Measurements from ENCODE around the gene PREP. TPM values are rescaled to one million over a fixed set of nuclear protein-coding genes. Genes with fewer than 3 reads are reported as not detected.
A peak's percentile ranks its signal among the peaks of the same experiment; 100 is the strongest.

PREP gene
- total RNA-seq, result 10 to 100 TPM; 16.0 to 60.1 (median 25.4) TPM

- 0 to 82% (median 0%) methylated on average over 2 to 10 of the region's 84 CpGs; no CpG with 5 or more reads in 3 of the 10 experiments for WGBS, 10 experiments
- Histone ChIP-seq H3K4me1 (replicated peaks in 1 of 2) (peaks cover 17 to 21% of the 10 kb centered on the region in 2 donors), H3K4me3 (peak within 1 kb of the TSS; percentile 65 to 98 (median 82)), H3K27ac (peak within 1 kb of the TSS; percentile 84 to 89)
- ATAC-seq (replicated peaks in 6 of 8), result peak; percentile 89 to 95 (median 90)
- in situ Hi-C loops (cut with MboI; ENCODE audit: low pct_unique_long_range_greater_than_20kb in 2 of 9, low sequenced_read_pairs in 9 of 9, unreplicated experiment in 9 of 9), result loop anchor here in 4 of 9 experiments (10.0 to 25.0 kb wide), 2 partner anchors 316 to 318 kb away; no protein-coding TSS in a partner anchor
Measured at GRCh38 chr6:105402939-105403935, at the start of gene PREP. TSS of gene PREP (minus strand) at chr6:105403082. CDS start at chr6:105402891, 191 bp downstream.

- WGBS, 10 experiments, result 63 to 100% (median 100%) methylated on average over 1 to 2 of the region's 2 CpGs; no CpG with 5 or more reads in 3 of the 10 experiments
- Histone ChIP-seq H3K4me1 (replicated peaks in 1 of 2) (peaks cover 20 to 25% of the 10 kb centered on the region in 2 donors), H3K4me3 (no peak overlapping the region), H3K27ac (no peak overlapping the region)
- ATAC-seq (replicated peaks in 6 of 8), result no peak
- in situ Hi-C loops (cut with MboI; ENCODE audit: low pct_unique_long_range_greater_than_20kb in 2 of 9, low sequenced_read_pairs in 9 of 9, unreplicated experiment in 9 of 9), result no loop called here
Measured at GRCh38 chr6:105452376-105452775, 49.5 kb upstream of the PREP start.

- WGBS, 10 experiments, result 24 to 92% (median 76%) methylated on average over 1 to 2 of the region's 2 CpGs; no CpG with 5 or more reads in 2 of the 10 experiments
- in situ Hi-C loops (cut with MboI; ENCODE audit: low pct_unique_long_range_greater_than_20kb in 2 of 9, low sequenced_read_pairs in 9 of 9, unreplicated experiment in 9 of 9), result no loop called here
- peaks cover 17 to 20% of the 10 kb centered on the region in 2 donors for H3K4me1 ChIP-seq (replicated peaks in 1 of 2)
- no peak for ATAC-seq (replicated peaks in 6 of 8)
- no peak overlapping the region for H3K4me3 ChIP-seq
- H3K27ac ChIP-seq, result no peak overlapping the region
Measured at GRCh38 chr6:105449756-105450390, 47.0 kb upstream of the PREP start.

GRCh38 chr6:105445481-105445880 lies 42.6 kb upstream of the PREP start:
- ATAC-seq (replicated peaks in 6 of 8), result no peak
- in situ Hi-C loops (cut with MboI; ENCODE audit: low pct_unique_long_range_greater_than_20kb in 2 of 9, low sequenced_read_pairs in 9 of 9, unreplicated experiment in 9 of 9), result no loop called here

GRCh38 chr6:105443941-105444340 lies 41.1 kb upstream of the PREP start:
- in situ Hi-C loops (cut with MboI; ENCODE audit: low pct_unique_long_range_greater_than_20kb in 2 of 9, low sequenced_read_pairs in 9 of 9, unreplicated experiment in 9 of 9), result no loop called here
- H3K4me3 ChIP-seq, result no peak overlapping the region
- H3K4me1 ChIP-seq (replicated peaks in 1 of 2), result no peaks in the 10 kb centered on the region
- 73 to 94% (median 87%) methylated on average over 3 to 6 of the region's 6 CpGs; no CpG with 5 or more reads in 1 of the 10 experiments for WGBS, 10 experiments
- ATAC-seq (replicated peaks in 6 of 8), result no peak
- H3K27ac ChIP-seq, result no peak overlapping the region

More at GRCh38 chr6:105445481-105445880, 42.6 kb upstream of the PREP start:
- no peak overlapping the region for H3K27ac ChIP-seq
- no peaks in the 10 kb centered on the region for H3K4me1 ChIP-seq (replicated peaks in 1 of 2)
- H3K4me3 ChIP-seq, result no peak overlapping the region
- 0 to 90% (median 36%) methylated on average over 1 of the region's 1 CpG; no CpG with 5 or more reads in 2 of the 10 experiments for WGBS, 10 experiments

- H3K4me3 ChIP-seq, result no peak overlapping the region
- no peak overlapping the region for H3K27ac ChIP-seq
- H3K4me1 ChIP-seq (replicated peaks in 1 of 2), result no peaks in the 10 kb centered on the region
- in situ Hi-C loops (cut with MboI; ENCODE audit: low pct_unique_long_range_greater_than_20kb in 2 of 9, low sequenced_read_pairs in 9 of 9, unreplicated experiment in 9 of 9), result no loop called here
- ATAC-seq (replicated peaks in 6 of 8), result no peak
- 33 to 91% (median 75%) methylated on average over 1 of the region's 1 CpG; no CpG with 5 or more reads in 5 of the 10 experiments for WGBS, 10 experiments
Measured at GRCh38 chr6:105442369-105442768, 39.5 kb upstream of the PREP start.

GRCh38 chr6:105437236-105437635 lies 34.4 kb upstream of the PREP start:
- in situ Hi-C loops (cut with MboI; ENCODE audit: low pct_unique_long_range_greater_than_20kb in 2 of 9, low sequenced_read_pairs in 9 of 9, unreplicated experiment in 9 of 9), result no loop called here
- no peak overlapping the region for H3K27ac ChIP-seq
- ATAC-seq (replicated peaks in 6 of 8), result no peak
- H3K4me3 ChIP-seq, result no peak overlapping the region
- no peaks in the 10 kb centered on the region for H3K4me1 ChIP-seq (replicated peaks in 1 of 2)
- 0 to 100% (median 70%) methylated on average over 1 to 2 of the region's 2 CpGs for WGBS, 10 experiments

GRCh38 chr6:105433723-105434122 lies 30.8 kb upstream of the PREP start:
- 24 to 100% (median 65%) methylated on average over 1 to 3 of the region's 3 CpGs; no CpG with 5 or more reads in 1 of the 10 experiments for WGBS, 10 experiments
- Histone ChIP-seq H3K27ac (no peak overlapping the region), H3K4me3 (no peak overlapping the region), H3K4me1 (replicated peaks in 1 of 2) (no peaks in the 10 kb centered on the region)
- in situ Hi-C loops (cut with MboI; ENCODE audit: low pct_unique_long_range_greater_than_20kb in 2 of 9, low sequenced_read_pairs in 9 of 9, unreplicated experiment in 9 of 9), result no loop called here
- ATAC-seq (replicated peaks in 6 of 8), result peak in 1 of 8 experiments; percentile 17

- in situ Hi-C loops (cut with MboI; ENCODE audit: low pct_unique_long_range_greater_than_20kb in 2 of 9, low sequenced_read_pairs in 9 of 9, unreplicated experiment in 9 of 9), result no loop called here
- Histone ChIP-seq H3K27ac (no peak overlapping the region), H3K4me1 (replicated peaks in 1 of 2) (no peaks in the 10 kb centered on the region), H3K4me3 (no peak overlapping the region)
- peak in 1 of 8 experiments; percentile 25 for ATAC-seq (replicated peaks in 6 of 8)
- WGBS, 10 experiments, result 0 to 100% (median 61%) methylated on average over 1 to 3 of the region's 3 CpGs
Measured at GRCh38 chr6:105432797-105433196, 29.9 kb upstream of the PREP start.

- Histone ChIP-seq H3K4me1 (replicated peaks in 1 of 2) (no peaks in the 10 kb centered on the region), H3K27ac (no peak overlapping the region), H3K4me3 (no peak overlapping the region)
- in situ Hi-C loops (cut with MboI; ENCODE audit: low pct_unique_long_range_greater_than_20kb in 2 of 9, low sequenced_read_pairs in 9 of 9, unreplicated experiment in 9 of 9), result no loop called here
- ATAC-seq (replicated peaks in 6 of 8), result peak in 1 of 8 experiments; percentile 29
- WGBS, 10 experiments, result 0 to 59% (median 23%) methylated on average over 1 to 2 of the region's 2 CpGs; no CpG with 5 or more reads in 2 of the 10 experiments
Measured at GRCh38 chr6:105431226-105431625, 28.3 kb upstream of the PREP start.

GRCh38 chr6:105430685-105431084 lies 27.8 kb upstream of the PREP start:
- no peak overlapping the region for H3K4me3 ChIP-seq
- in situ Hi-C loops (cut with MboI; ENCODE audit: low pct_unique_long_range_greater_than_20kb in 2 of 9, low sequenced_read_pairs in 9 of 9, unreplicated experiment in 9 of 9), result no loop called here

GRCh38 chr6:105429676-105430075 lies 26.8 kb upstream of the PREP start:
- in situ Hi-C loops (cut with MboI; ENCODE audit: low pct_unique_long_range_greater_than_20kb in 2 of 9, low sequenced_read_pairs in 9 of 9, unreplicated experiment in 9 of 9), result no loop called here
- Histone ChIP-seq H3K4me3 (no peak overlapping the region), H3K27ac (no peak overlapping the region), H3K4me1 (replicated peaks in 1 of 2) (no peaks in the 10 kb centered on the region)
- no peak for ATAC-seq (replicated peaks in 6 of 8)
- WGBS, 10 experiments, result 10 to 92% (median 36%) methylated on average over 1 to 2 of the region's 4 CpGs; no CpG with 5 or more reads in 4 of the 10 experiments

More at GRCh38 chr6:105430685-105431084, 27.8 kb upstream of the PREP start:
- no peak for ATAC-seq (replicated peaks in 6 of 8)
- 65 to 100% (median 89%) methylated on average over 1 to 3 of the region's 3 CpGs; no CpG with 5 or more reads in 1 of the 10 experiments for WGBS, 10 experiments
- no peaks in the 10 kb centered on the region for H3K4me1 ChIP-seq (replicated peaks in 1 of 2)
- no peak overlapping the region for H3K27ac ChIP-seq
